ENCODE results near the gene ZNF155. TPM values are rescaled to one million over a fixed set of nuclear protein-coding genes. Genes with fewer than 3 reads are reported as not detected.

ZNF155 gene
- total RNA-seq, 1 donor from 2014 or later, result 5.8 TPM

GRCh38 chr19:44002212-44002565, 18.2 kb downstream of the ZNF155 start:
- DNase-seq (ENCODE audit: low read depth), result no peak
- H3K27me3 ChIP-seq (ENCODE audit: control insufficient read depth, insufficient read depth, low read length), result no peaks in the 10 kb centered on the region
- peak overlapping the region; percentile 95 for H3K4me3 ChIP-seq (ENCODE audit: low read depth, low read length)
- TF ChIP-seq, protein P1, sequence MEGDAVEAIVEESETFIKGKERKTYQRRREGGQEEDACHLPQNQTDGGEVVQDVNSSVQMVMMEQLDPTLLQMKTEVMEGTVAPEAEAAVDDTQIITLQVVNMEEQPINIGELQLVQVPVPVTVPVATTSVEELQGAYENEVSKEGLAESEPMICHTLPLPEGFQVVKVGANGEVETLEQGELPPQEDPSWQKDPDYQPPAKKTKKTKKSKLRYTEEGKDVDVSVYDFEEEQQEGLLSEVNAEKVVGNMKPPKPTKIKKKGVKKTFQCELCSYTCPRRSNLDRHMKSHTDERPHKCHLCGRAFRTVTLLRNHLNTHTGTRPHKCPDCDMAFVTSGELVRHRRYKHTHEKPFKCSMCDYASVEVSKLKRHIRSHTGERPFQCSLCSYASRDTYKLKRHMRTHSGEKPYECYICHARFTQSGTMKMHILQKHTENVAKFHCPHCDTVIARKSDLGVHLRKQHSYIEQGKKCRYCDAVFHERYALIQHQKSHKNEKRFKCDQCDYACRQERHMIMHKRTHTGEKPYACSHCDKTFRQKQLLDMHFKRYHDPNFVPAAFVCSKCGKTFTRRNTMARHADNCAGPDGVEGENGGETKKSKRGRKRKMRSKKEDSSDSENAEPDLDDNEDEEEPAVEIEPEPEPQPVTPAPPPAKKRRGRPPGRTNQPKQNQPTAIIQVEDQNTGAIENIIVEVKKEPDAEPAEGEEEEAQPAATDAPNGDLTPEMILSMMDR (IDR thresholded peaks at IDR 0.05; ENCODE audit: insufficient read depth, low read length, poor library complexity, severe bottlenecking), result no peak
- no peaks in the 10 kb centered on the region for H3K36me3 ChIP-seq (ENCODE audit: control insufficient read depth, insufficient read depth, low read length)

DNA sequence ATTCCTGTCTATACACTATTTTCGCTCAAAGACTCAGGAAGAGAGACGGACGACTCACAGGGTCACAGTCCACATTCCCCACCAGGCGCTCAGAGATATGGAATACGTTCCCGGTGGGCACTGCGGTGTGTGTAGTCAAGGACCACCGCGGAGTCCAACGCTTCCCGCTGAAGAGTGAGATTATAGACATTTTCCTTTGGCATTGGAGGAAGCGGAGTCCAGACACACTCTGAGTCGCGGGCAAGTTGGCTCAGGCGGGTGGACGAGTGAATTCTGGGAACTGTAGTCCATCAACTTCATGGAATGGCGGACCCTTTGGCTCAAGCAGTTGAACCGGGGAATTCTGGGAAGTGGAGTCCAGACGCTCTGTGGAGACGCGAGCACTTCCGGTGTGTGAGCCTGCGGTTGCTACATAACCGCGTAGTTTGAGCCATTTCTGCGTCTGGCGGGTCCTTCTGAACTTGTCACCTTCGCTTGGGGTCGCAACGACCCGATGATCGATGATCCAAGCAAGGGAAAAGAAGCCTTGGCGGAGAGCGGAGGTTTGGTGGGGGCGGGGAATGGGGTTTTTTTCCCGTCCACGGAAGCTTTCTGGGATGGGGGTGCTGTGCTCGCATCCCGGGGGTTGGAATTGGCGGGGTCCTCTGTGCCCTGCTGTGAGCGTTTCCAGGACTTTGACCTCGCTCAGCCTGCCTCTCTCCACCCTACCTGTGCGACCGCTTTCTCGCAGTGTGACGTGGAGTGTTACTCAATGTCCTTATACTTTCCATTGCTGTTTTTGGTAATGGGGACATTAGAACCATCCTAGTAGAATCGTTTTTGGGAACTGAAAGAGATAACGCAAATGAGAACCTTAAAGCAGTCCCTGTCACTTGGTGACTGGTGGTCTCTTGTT, 18.8 kb downstream of the ZNF155 start, which contains the start of gene ZNF230:
TSS of gene ZNF230 (plus strand) at position 392 of the 895 bp plus-strand sequence. CDS start 4,122 bp downstream, outside the sequence.
- Histone ChIP-seq H3K36me3 (ENCODE audit: control insufficient read depth, insufficient read depth, low read length) (no peaks in the 10 kb centered on the region), H3K27me3 (ENCODE audit: control insufficient read depth, insufficient read depth, low read length) (no peaks in the 10 kb centered on the region), H3K4me3 (ENCODE audit: low read depth, low read length) (peak within 1 kb of the TSS; percentile 95)
- peak; percentile 88 for DNase-seq (ENCODE audit: low read depth)
- TF ChIP-seq, protein P1 (IDR thresholded peaks at IDR 0.05; ENCODE audit: insufficient read depth, low read length, poor library complexity, severe bottlenecking), result no peak

DNA sequence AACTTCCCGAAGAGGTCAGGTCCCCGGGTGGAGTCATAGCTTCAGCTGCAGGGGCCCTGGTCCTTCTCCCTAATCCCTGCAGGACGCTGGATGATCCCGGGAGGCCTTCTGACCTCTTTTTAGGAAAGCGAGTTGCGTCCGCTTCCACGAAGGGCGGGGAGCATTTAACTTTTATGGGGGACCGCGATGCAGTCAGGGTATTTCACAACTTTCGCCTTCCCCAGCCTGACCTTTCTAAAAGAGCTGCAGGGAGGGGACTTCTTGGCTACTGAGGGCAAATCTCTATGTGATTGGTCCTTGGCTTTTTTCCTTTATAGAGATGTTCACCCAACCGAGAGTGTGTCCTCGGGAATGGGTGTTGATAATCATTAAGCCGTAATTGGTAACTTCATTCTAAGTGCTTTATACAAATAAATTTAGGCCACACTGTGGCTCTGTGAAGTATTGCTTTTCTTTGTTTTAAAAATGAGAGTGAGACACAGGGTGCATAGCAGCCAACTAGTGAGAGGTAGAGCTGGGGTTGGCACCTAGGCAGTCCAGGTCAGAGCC, 19.5 kb downstream of the ZNF155 start:
- TF ChIP-seq, protein P1 (IDR thresholded peaks at IDR 0.05; ENCODE audit: insufficient read depth, low read length, poor library complexity, severe bottlenecking), result no peak
- no peak for DNase-seq (ENCODE audit: low read depth)
- H3K4me3 ChIP-seq (ENCODE audit: low read depth, low read length), result peak overlapping the region; percentile 95

GRCh38 chr19:44005973-44006372, 22.0 kb downstream of the ZNF155 start:
- TF ChIP-seq, protein P1 (IDR thresholded peaks at IDR 0.05; ENCODE audit: insufficient read depth, low read length, poor library complexity, severe bottlenecking), result no peak
- peaks cover 7% of the 10 kb centered on the region for H3K36me3 ChIP-seq (ENCODE audit: control insufficient read depth, insufficient read depth, low read length)
- no peak for DNase-seq (ENCODE audit: low read depth)
- H3K27me3 ChIP-seq (ENCODE audit: control insufficient read depth, insufficient read depth, low read length), result no peaks in the 10 kb centered on the region
- H3K4me3 ChIP-seq (ENCODE audit: low read depth, low read length), result no peak overlapping the region

More for the DNA sequence above, 19.5 kb downstream of the ZNF155 start:
- no peaks in the 10 kb centered on the region for H3K36me3 ChIP-seq (ENCODE audit: control insufficient read depth, insufficient read depth, low read length)
- no peaks in the 10 kb centered on the region for H3K27me3 ChIP-seq (ENCODE audit: control insufficient read depth, insufficient read depth, low read length)

- TF ChIP-seq, protein P1 (IDR thresholded peaks at IDR 0.05; ENCODE audit: insufficient read depth, low read length, poor library complexity, severe bottlenecking), result no peak
- Histone ChIP-seq H3K4me3 (ENCODE audit: low read depth, low read length) (no peak overlapping the region), H3K36me3 (ENCODE audit: control insufficient read depth, insufficient read depth, low read length) (peaks cover 8% of the 10 kb centered on the region), H3K27me3 (ENCODE audit: control insufficient read depth, insufficient read depth, low read length) (no peaks in the 10 kb centered on the region)
- no peak for DNase-seq (ENCODE audit: low read depth)
Observed at GRCh38 chr19:44007473-44007872, 23.5 kb downstream of the ZNF155 start.

Measured in kidney epithelial cell (primary cell).